Ectodermal cell (in vitro differentiated cells): Measurements from ENCODE around the gene CDKN2D. TPM values are rescaled to one million over a fixed set of nuclear protein-coding genes. Genes with fewer than 3 reads are reported as not detected.
A peak's percentile ranks its signal among the peaks of the same experiment; 100 is the strongest.

Experiments
- H3K27ac ChIP-seq: 2 replicates; pipeline ENCODE4 v1.7.0; 2013; ENCODE audit warnings: mild to moderate bottlenecking, low read depth, low read length; ENCODE audit not compliant: insufficient read depth, poor library complexity, severe bottlenecking
- H3K27me3 ChIP-seq: 2 replicates; pipeline ENCODE4 v1.7.0; 2013; ENCODE audit warnings: mild to moderate bottlenecking, low read length; ENCODE audit not compliant: insufficient read depth, control insufficient read depth, poor library complexity, severe bottlenecking
- H3K36me3 ChIP-seq: one replicate; pipeline ENCODE4 v1.7.0; 2013; ENCODE audit warnings: low read length; ENCODE audit not compliant: control insufficient read depth, insufficient read depth
- H3K4me1 ChIP-seq: one replicate; pipeline ENCODE4 v1.7.0; 2013; ENCODE audit warnings: low read length; ENCODE audit not compliant: control insufficient read depth, insufficient read depth
- H3K4me3 ChIP-seq: 2 replicates; pipeline ENCODE4 v1.7.0; 2013; ENCODE audit warnings: low read depth, low read length, control low read depth; ENCODE audit not compliant: insufficient read depth
- H3K9me3 ChIP-seq: 2 replicates; pipeline ENCODE4 v1.7.0; 2013; ENCODE audit warnings: mild to moderate bottlenecking, low read length, moderate library complexity; ENCODE audit not compliant: control insufficient read depth
- WGBS, 2 experiments: methylation state at CpG; one replicate each; pipeline ENCODE4 v1.1.7; 2013; ENCODE audit warnings: missing lambda C conversion rate in 2 of 2; 5-methylcytosine and 5-hydroxymethylcytosine counted together
- polyA plus RNA-seq, 4 experiments: library from polyadenylated mRNA; stranded (reverse); fragments of 50-300 nt; gene quantifications; one replicate each; pipeline ENCODE4 v1.2.3, GENCODE V29; 2013

Gene CDKN2D
- 3.8 TPM for polyA plus RNA-seq (2013, experiment 1 of 4)
- polyA plus RNA-seq (2013, experiment 2 of 4) = 2.3 TPM
- polyA plus RNA-seq (2013, experiment 3 of 4) = 3.6 TPM
- 5.0 TPM for polyA plus RNA-seq (2013, experiment 4 of 4)

GRCh38 chr19:10568826-10569651, at the start of gene CDKN2D:
CDKN2D (minus strand) TSS chr19:10568979; CDS start chr19:10568653, 326 bp downstream.
- Histone ChIP-seq H3K36me3 (no peaks in the 10 kb centered on the region), H3K4me3 (peak within 1 kb of the TSS; percentile 62), H3K4me1 (peaks cover 4% of the 10 kb centered on the region), H3K27me3 (peaks cover 22% of the 10 kb centered on the region), H3K9me3 (no peaks in the 10 kb centered on the region), H3K27ac (peak within 1 kb of the TSS; percentile 76)
- WGBS, 2 experiments = 0 to 1% methylated on average over 68 to 71 of the region's 71 CpGs

- Histone ChIP-seq H3K27ac (no peak overlapping the region), H3K4me3 (no peak overlapping the region), H3K4me1 (no peaks in the 10 kb centered on the region), H3K9me3 (no peaks in the 10 kb centered on the region), H3K36me3 (no peaks in the 10 kb centered on the region), H3K27me3 (no peaks in the 10 kb centered on the region)
- WGBS, 2 experiments = 96% methylated on average over 15 of the region's 15 CpGs
These were observed 48.8 kb upstream of the CDKN2D start for GRCh38 chr19:10617409-10618121.

GRCh38 chr19:10615429-10616023, 46.7 kb upstream of the CDKN2D start:
- 94 to 95% methylated on average over 14 of the region's 14 CpGs for WGBS, 2 experiments
- Histone ChIP-seq H3K9me3 (no peaks in the 10 kb centered on the region), H3K4me1 (no peaks in the 10 kb centered on the region), H3K27me3 (no peaks in the 10 kb centered on the region), H3K4me3 (no peak overlapping the region), H3K27ac (no peak overlapping the region), H3K36me3 (no peaks in the 10 kb centered on the region)

GRCh38 chr19:10612499-10613119, 43.8 kb upstream of the CDKN2D start:
- 95% methylated on average over 15 of the region's 15 CpGs for WGBS, 2 experiments
- no peak overlapping the region for H3K27ac ChIP-seq
- H3K36me3 ChIP-seq = no peaks in the 10 kb centered on the region
- no peaks in the 10 kb centered on the region for H3K9me3 ChIP-seq
- H3K4me3 ChIP-seq = no peak overlapping the region
- H3K27me3 ChIP-seq = no peaks in the 10 kb centered on the region
- H3K4me1 ChIP-seq = no peaks in the 10 kb centered on the region

GRCh38 chr19:10611907-10612306, 43.1 kb upstream of the CDKN2D start:
- Histone ChIP-seq H3K27ac (no peak overlapping the region), H3K9me3 (no peaks in the 10 kb centered on the region), H3K36me3 (no peaks in the 10 kb centered on the region), H3K27me3 (no peaks in the 10 kb centered on the region), H3K4me1 (no peaks in the 10 kb centered on the region), H3K4me3 (no peak overlapping the region)
- WGBS, 2 experiments = 90 to 95% methylated on average over 5 of the region's 5 CpGs

GRCh38 chr19:10604460-10604980, 35.7 kb upstream of the CDKN2D start:
- H3K27me3 ChIP-seq = no peaks in the 10 kb centered on the region
- peak overlapping the region; percentile 4 for H3K27ac ChIP-seq
- no peak overlapping the region for H3K4me3 ChIP-seq
- 90 to 92% methylated on average over 9 of the region's 9 CpGs for WGBS, 2 experiments
- no peaks in the 10 kb centered on the region for H3K36me3 ChIP-seq
- H3K4me1 ChIP-seq = peaks cover 12% of the 10 kb centered on the region
- no peaks in the 10 kb centered on the region for H3K9me3 ChIP-seq

- peak overlapping the region; percentile 4 for H3K27ac ChIP-seq
- peaks cover 12% of the 10 kb centered on the region for H3K4me1 ChIP-seq
- H3K9me3 ChIP-seq = no peaks in the 10 kb centered on the region
- H3K4me3 ChIP-seq = peak overlapping the region; percentile 90
- no peaks in the 10 kb centered on the region for H3K27me3 ChIP-seq
- H3K36me3 ChIP-seq = no peaks in the 10 kb centered on the region
- WGBS, 2 experiments = 78 to 83% methylated on average over 7 to 9 of the region's 9 CpGs
These were observed 35.2 kb upstream of the CDKN2D start for GRCh38 chr19:10603873-10604459.

GRCh38 chr19:10603084-10603872, 34.5 kb upstream of the CDKN2D start:
- H3K27ac ChIP-seq = peak overlapping the region; percentile 89
- no peaks in the 10 kb centered on the region for H3K27me3 ChIP-seq
- WGBS, 2 experiments = 12 to 15% methylated on average over 18 of the region's 19 CpGs
- peaks cover 12% of the 10 kb centered on the region for H3K4me1 ChIP-seq
- H3K9me3 ChIP-seq = no peaks in the 10 kb centered on the region
- no peaks in the 10 kb centered on the region for H3K36me3 ChIP-seq
- H3K4me3 ChIP-seq = peak overlapping the region; percentile 90
